NCI-H82 treated with DMSO at 0.1 percent for 48 hours (cell line): ENCODE data around the gene RADIL.

Source experiments
- DNase-seq: peaks from one replicate; lab custom pipeline; 2025; ENCODE audit not compliant: unreplicated experiment; lab: John Stamatoyannopoulos, UW

The RADIL gene

GRCh38 chr7:4882169-4883032 lies 1.1 kb downstream of the RADIL start:
- DNase-seq: no peak

GRCh38 chr7:4880218-4880617 lies 3.3 kb downstream of the RADIL start:
- DNase-seq: no peak

- no peak for DNase-seq
Measured at GRCh38 chr7:4879396-4880081, 4.0 kb downstream of the RADIL start.

- no peak for DNase-seq
Measured at GRCh38 chr7:4878336-4879335, 4.9 kb downstream of the RADIL start.

- no peak for DNase-seq
Measured at GRCh38 chr7:4876586-4876985, 6.9 kb downstream of the RADIL start.

- DNase-seq: no peak
Measured at GRCh38 chr7:4875391-4875790, 8.1 kb downstream of the RADIL start.

- no peak for DNase-seq
Measured at GRCh38 chr7:4873071-4873944, 10.2 kb downstream of the RADIL start.

GRCh38 chr7:4871930-4872675 lies 11.4 kb downstream of the RADIL start:
- DNase-seq: no peak

- no peak for DNase-seq
Measured at GRCh38 chr7:4871056-4871680, 12.3 kb downstream of the RADIL start.

GRCh38 chr7:4868493-4868892 lies 15.0 kb downstream of the RADIL start:
- DNase-seq: no peak

- no peak for DNase-seq
Measured at GRCh38 chr7:4866528-4867496, 16.7 kb downstream of the RADIL start.

- no peak for DNase-seq
Measured at GRCh38 chr7:4862156-4862555, 21.4 kb downstream of the RADIL start.

GRCh38 chr7:4861673-4862072 lies 21.8 kb downstream of the RADIL start, which contains the start of gene PAPOLB:
Gene PAPOLB, minus strand, starts transcription at chr7:4862030. Its CDS starts 220 bp downstream, at chr7:4861810.
- DNase-seq: no peak

- no peak for DNase-seq
Measured at GRCh38 chr7:4861227-4861626, 22.3 kb downstream of the RADIL start.

GRCh38 chr7:4857189-4857588 lies 26.3 kb downstream of the RADIL start:
- DNase-seq: no peak

GRCh38 chr7:4856336-4857057 lies 27.0 kb downstream of the RADIL start:
- peak; percentile 81 for DNase-seq

GRCh38 chr7:4854916-4855315 lies 28.6 kb downstream of the RADIL start:
- no peak for DNase-seq
